SIG-M5 treated with dmso at 0.1 percent for 504 hours (cell line): ENCODE measurements around the gene ZFY.
"Not testable (repeated sequence)": the region's sequence is repeated elsewhere in the genome, so short reads cannot be mapped to it uniquely, and the experiment has no call there.

Source experiments
- DNase-seq: peaks from one replicate; lab custom pipeline; 2025; ENCODE audit not compliant: unreplicated experiment; lab: John Stamatoyannopoulos, UW

Gene ZFY

GRCh38 chrY:2972708-2973107, 37.5 kb downstream of the ZFY start:
- DNase-seq: no peak

GRCh38 chrY:2973110-2973751, 38.0 kb downstream of the ZFY start:
- no peak for DNase-seq

- no peak for DNase-seq
Observed at GRCh38 chrY:2979283-2979682, 44.1 kb downstream of the ZFY start.

GRCh38 chrY:2984491-2984890, 49.3 kb downstream of the ZFY start:
- DNase-seq: no peak

GRCh38 chrY:2987178-2987577, 52.0 kb downstream of the ZFY start:
- DNase-seq: not testable (repeated sequence)

GRCh38 chrY:2997369-2997768, 62.2 kb downstream of the ZFY start:
- not testable (repeated sequence) for DNase-seq

GRCh38 chrY:3002190-3002589, 67.0 kb downstream of the ZFY start:
- DNase-seq: no peak

- no peak for DNase-seq
Observed at GRCh38 chrY:3002680-3003515, 67.7 kb downstream of the ZFY start.

GRCh38 chrY:3003516-3003830, 68.3 kb downstream of the ZFY start:
- DNase-seq: no peak

- DNase-seq: no peak
Observed at GRCh38 chrY:3003846-3004245, 68.7 kb downstream of the ZFY start.

GRCh38 chrY:3006031-3006430, 70.8 kb downstream of the ZFY start:
- not testable (repeated sequence) for DNase-seq

- DNase-seq: no peak
Observed at GRCh38 chrY:3007967-3008366, 72.8 kb downstream of the ZFY start.

- DNase-seq: no peak
Observed at GRCh38 chrY:3012226-3012625, 77.0 kb downstream of the ZFY start.

- no peak for DNase-seq
Observed at GRCh38 chrY:3016594-3016993, 81.4 kb downstream of the ZFY start.

GRCh38 chrY:3018546-3018945, 83.4 kb downstream of the ZFY start:
- no peak for DNase-seq

GRCh38 chrY:3019584-3019983, 84.4 kb downstream of the ZFY start:
- DNase-seq: no peak

GRCh38 chrY:3021176-3021575, 86.0 kb downstream of the ZFY start:
- DNase-seq: no peak

GRCh38 chrY:3023606-3024005, 88.4 kb downstream of the ZFY start:
- no peak for DNase-seq

- DNase-seq: no peak
Observed at GRCh38 chrY:3025357-3025756, 90.2 kb downstream of the ZFY start.
